ENCODE results near the gene XK. TPM values are rescaled to one million over a fixed set of nuclear protein-coding genes. Genes with fewer than 3 reads are reported as not detected.
A peak's percentile ranks its signal among the peaks of the same experiment; 100 is the strongest.

The XK gene
- polyA plus RNA-seq, 3 donors, result 0.05 TPM; not detected in 2

DNA sequence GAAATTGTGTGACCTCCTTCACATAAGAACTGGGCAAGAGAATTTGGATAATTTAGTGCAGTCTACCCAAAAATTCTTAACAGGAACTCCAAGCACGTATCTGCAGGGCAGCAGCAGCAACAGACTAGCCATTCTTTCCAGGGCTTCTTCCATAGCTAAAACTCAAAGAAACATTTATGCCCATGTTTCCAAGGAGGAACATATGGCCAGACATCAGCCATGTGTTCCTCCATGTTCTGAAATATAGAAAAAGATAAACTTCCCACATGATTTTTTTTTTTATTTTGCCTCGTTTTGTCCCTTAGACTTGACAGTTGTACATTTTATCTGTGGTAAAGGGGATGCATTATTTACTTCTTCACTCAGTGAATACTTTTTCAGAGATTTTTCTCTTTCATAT lies 66.7 kb downstream of the XK start:
- Histone ChIP-seq H3K9me3 (replicated peaks in 1 of 2; ENCODE audit: control insufficient read depth in 1 of 2, insufficient read depth in 1 of 2, low read length in 2 of 2) (no peaks in the 10 kb centered on the region), H3K4me2 (replicated peaks; ENCODE audit: extremely low read depth, low read length, poor library complexity, severe bottlenecking) (no peak overlapping the region), H2AFZ (ENCODE audit: insufficient read depth, low read depth, low read length, poor library complexity, severe bottlenecking) (no peak overlapping the region), H3K4me1 (ENCODE audit: control insufficient read depth in 1 of 2, insufficient read depth in 2 of 2, low read length in 2 of 2) (peaks cover 59 to 65% of the 10 kb centered on the region in 2 donors), H3K4me3 (replicated peaks in 1 of 3; ENCODE audit: low read depth in 2 of 3, low read length in 3 of 3) (no peak overlapping the region), H3K9ac (ENCODE audit: insufficient read depth, low read length, poor library complexity, severe bottlenecking) (no peak overlapping the region), H3K79me2 (ENCODE audit: insufficient read depth, low read length) (peaks cover 7% of the 10 kb centered on the region), H3K27ac (ENCODE audit: low read depth in 1 of 2, low read length in 2 of 2) (no peak overlapping the region), H4K20me1 (ENCODE audit: insufficient read depth, low read length) (no peaks in the 10 kb centered on the region), H3K36me3 (replicated peaks in 1 of 2; ENCODE audit: control insufficient read depth in 1 of 2, insufficient read depth in 2 of 2, low read length in 2 of 2) (no peaks in the 10 kb centered on the region), H3K27me3 (ENCODE audit: control insufficient read depth in 2 of 2, insufficient read depth in 2 of 2, low read length in 2 of 2) (no peaks in the 10 kb centered on the region)
- Mint-ChIP-seq H3K4me3 (no peak overlapping the region), H3K27me3 (ENCODE audit: low read depth in 3 of 3) (no peaks in the 10 kb centered on the region), H3K4me1 (peaks cover 28% of the 10 kb centered on the region), H3K27ac (peak overlapping the region in 4 of 7 donors; percentile 7 to 38 (median 26)), H3K9me3 (peaks cover 0 to 6% (median 2%) of the 10 kb centered on the region in 7 donors), H3K36me3 (no peaks in the 10 kb centered on the region)
- intact Hi-C loops (cut with micrococcal nuclease), result no loop called here
- WGBS (ENCODE audit: insufficient coverage), result no CpG with 5 or more reads among the region's 2 CpGs
- DNase-seq, result no peak
- TF ChIP-seq, protein P1, sequence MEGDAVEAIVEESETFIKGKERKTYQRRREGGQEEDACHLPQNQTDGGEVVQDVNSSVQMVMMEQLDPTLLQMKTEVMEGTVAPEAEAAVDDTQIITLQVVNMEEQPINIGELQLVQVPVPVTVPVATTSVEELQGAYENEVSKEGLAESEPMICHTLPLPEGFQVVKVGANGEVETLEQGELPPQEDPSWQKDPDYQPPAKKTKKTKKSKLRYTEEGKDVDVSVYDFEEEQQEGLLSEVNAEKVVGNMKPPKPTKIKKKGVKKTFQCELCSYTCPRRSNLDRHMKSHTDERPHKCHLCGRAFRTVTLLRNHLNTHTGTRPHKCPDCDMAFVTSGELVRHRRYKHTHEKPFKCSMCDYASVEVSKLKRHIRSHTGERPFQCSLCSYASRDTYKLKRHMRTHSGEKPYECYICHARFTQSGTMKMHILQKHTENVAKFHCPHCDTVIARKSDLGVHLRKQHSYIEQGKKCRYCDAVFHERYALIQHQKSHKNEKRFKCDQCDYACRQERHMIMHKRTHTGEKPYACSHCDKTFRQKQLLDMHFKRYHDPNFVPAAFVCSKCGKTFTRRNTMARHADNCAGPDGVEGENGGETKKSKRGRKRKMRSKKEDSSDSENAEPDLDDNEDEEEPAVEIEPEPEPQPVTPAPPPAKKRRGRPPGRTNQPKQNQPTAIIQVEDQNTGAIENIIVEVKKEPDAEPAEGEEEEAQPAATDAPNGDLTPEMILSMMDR (IDR thresholded peaks at IDR 0.05), result no peak

DNA sequence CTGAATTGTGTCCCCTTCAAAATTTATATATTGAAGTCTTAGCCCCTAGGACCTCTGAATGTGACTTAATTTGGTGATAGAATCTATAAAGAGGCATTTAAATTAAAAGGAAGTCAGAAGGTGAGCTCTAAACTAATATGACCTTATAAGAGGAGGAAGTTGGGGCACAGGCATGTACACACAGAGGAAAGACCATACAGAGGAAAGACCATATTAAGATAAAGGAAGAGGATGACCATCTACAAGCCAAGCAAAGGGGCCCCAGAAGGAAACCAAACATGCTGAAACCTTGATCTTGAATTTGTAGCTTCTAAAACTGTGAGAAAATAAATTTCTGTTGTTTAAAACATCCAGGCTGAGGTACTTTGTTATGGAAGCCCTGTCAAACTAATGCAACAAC lies 67.3 kb downstream of the XK start:
- intact Hi-C loops (cut with micrococcal nuclease), result no loop called here
- DNase-seq, result peak in 2 of 3 donors; percentile 49 to 73
- no peaks in the 10 kb centered on the region for H3K36me3 Mint-ChIP-seq
- no peaks in the 10 kb centered on the region for H4K20me1 ChIP-seq (ENCODE audit: insufficient read depth, low read length)
- peak overlapping the region; percentile 36 for H3K4me2 ChIP-seq (replicated peaks; ENCODE audit: extremely low read depth, low read length, poor library complexity, severe bottlenecking)
- H2AFZ ChIP-seq (ENCODE audit: insufficient read depth, low read depth, low read length, poor library complexity, severe bottlenecking), result no peak overlapping the region
- peaks cover 57 to 64% of the 10 kb centered on the region in 2 donors for H3K4me1 ChIP-seq (ENCODE audit: control insufficient read depth in 1 of 2, insufficient read depth in 2 of 2, low read length in 2 of 2)
- H3K27ac Mint-ChIP-seq, result no peak overlapping the region
- peaks cover 3% of the 10 kb centered on the region for H3K79me2 ChIP-seq (ENCODE audit: insufficient read depth, low read length)
- peaks cover 23% of the 10 kb centered on the region for H3K4me1 Mint-ChIP-seq
- TF ChIP-seq, protein P1 (IDR thresholded peaks at IDR 0.05), result no peak
- no peaks in the 10 kb centered on the region for H3K9me3 ChIP-seq (replicated peaks in 1 of 2; ENCODE audit: control insufficient read depth in 1 of 2, insufficient read depth in 1 of 2, low read length in 2 of 2)
- peak overlapping the region in 1 of 3 experiments; percentile 38 for H3K4me3 ChIP-seq (replicated peaks in 1 of 3; ENCODE audit: low read depth in 2 of 3, low read length in 3 of 3)
- no peak overlapping the region for H3K9ac ChIP-seq (ENCODE audit: insufficient read depth, low read length, poor library complexity, severe bottlenecking)
- no peaks in the 10 kb centered on the region for H3K27me3 Mint-ChIP-seq (ENCODE audit: low read depth in 3 of 3)
- H3K4me3 Mint-ChIP-seq, result no peak overlapping the region
- H3K9me3 Mint-ChIP-seq, result peaks cover 0 to 3% (median 2%) of the 10 kb centered on the region in 7 donors
- peak overlapping the region in 1 of 2 donors; percentile 78 for H3K27ac ChIP-seq (ENCODE audit: low read depth in 1 of 2, low read length in 2 of 2)
- no peaks in the 10 kb centered on the region for H3K36me3 ChIP-seq (replicated peaks in 1 of 2; ENCODE audit: control insufficient read depth in 1 of 2, insufficient read depth in 2 of 2, low read length in 2 of 2)
- no peaks in the 10 kb centered on the region for H3K27me3 ChIP-seq (ENCODE audit: control insufficient read depth in 2 of 2, insufficient read depth in 2 of 2, low read length in 2 of 2)
